Urothelium cell line (cell line): ENCODE results near the gene PHLPP2.
A peak's percentile ranks its signal among the peaks of the same experiment; 100 is the strongest.

Source experiments
- DNase-seq: peaks from one replicate; pipeline ENCODE4 v3.0.0; 2011; ENCODE audit warnings: low spot score, mixed read lengths
- FAIRE-seq: peaks from 2 replicates; lab custom pipeline; 2011; peaks lifted over from hg19 to GRCh38; lab: Jason Lieb, UNC

The PHLPP2 gene

GRCh38 chr16:71672803-71673581 lies 51.5 kb downstream of the PHLPP2 start:
- DNase-seq: no peak
- no peak for FAIRE-seq

- no peak for DNase-seq
- FAIRE-seq: no peak
Measured at GRCh38 chr16:71672125-71672524, 52.4 kb downstream of the PHLPP2 start.

- DNase-seq: no peak
- no peak for FAIRE-seq
Measured at GRCh38 chr16:71671165-71671564, 53.3 kb downstream of the PHLPP2 start.

- no peak for DNase-seq
- FAIRE-seq: no peak
Measured at GRCh38 chr16:71670537-71670936, 54.0 kb downstream of the PHLPP2 start.

GRCh38 chr16:71669926-71670536 lies 54.5 kb downstream of the PHLPP2 start:
- FAIRE-seq: no peak

GRCh38 chr16:71666928-71667707 lies 57.4 kb downstream of the PHLPP2 start:
- FAIRE-seq (no peak), DNase-seq (no peak)

More at GRCh38 chr16:71669926-71670536, 54.5 kb downstream of the PHLPP2 start:
- DNase-seq: no peak

- FAIRE-seq: no peak
- no peak for DNase-seq
Measured at GRCh38 chr16:71666264-71666663, 58.2 kb downstream of the PHLPP2 start.

- no peak for FAIRE-seq
- DNase-seq: no peak
Measured at GRCh38 chr16:71659471-71659870, 65.0 kb downstream of the PHLPP2 start.

GRCh38 chr16:71658771-71659170 lies 65.7 kb downstream of the PHLPP2 start:
- FAIRE-seq (no peak), DNase-seq (no peak)

- no peak for FAIRE-seq
Measured at GRCh38 chr16:71649704-71650103, 74.8 kb downstream of the PHLPP2 start.

GRCh38 chr16:71648921-71649320 lies 75.6 kb downstream of the PHLPP2 start:
- FAIRE-seq (no peak), DNase-seq (peak; percentile 15)

More at GRCh38 chr16:71649704-71650103, 74.8 kb downstream of the PHLPP2 start:
- DNase-seq: no peak

GRCh38 chr16:71648162-71648561 lies 76.3 kb downstream of the PHLPP2 start:
- no peak for DNase-seq
- no peak for FAIRE-seq

- FAIRE-seq (no peak), DNase-seq (no peak)
Measured at GRCh38 chr16:71647391-71647790, 77.1 kb downstream of the PHLPP2 start.

- DNase-seq (peak; percentile 61), FAIRE-seq (no peak)
Measured at GRCh38 chr16:71645450-71645849, 79.1 kb downstream of the PHLPP2 start.

GRCh38 chr16:71637398-71637797 lies 87.1 kb downstream of the PHLPP2 start:
- FAIRE-seq (no peak), DNase-seq (no peak)

- FAIRE-seq: no peak
- no peak for DNase-seq
Measured at GRCh38 chr16:71635632-71636031, 88.9 kb downstream of the PHLPP2 start.

- FAIRE-seq (no peak), DNase-seq (no peak)
Measured at GRCh38 chr16:71631776-71632175, 92.7 kb downstream of the PHLPP2 start.

- no peak for DNase-seq
- no peak for FAIRE-seq
Measured at GRCh38 chr16:71630808-71631207, 93.7 kb downstream of the PHLPP2 start.

- no peak for DNase-seq
- FAIRE-seq: no peak
Measured at GRCh38 chr16:71629278-71630016, 95.1 kb downstream of the PHLPP2 start.

- FAIRE-seq: no peak
- peak; percentile 51 for DNase-seq
Measured at GRCh38 chr16:71628810-71629209, 95.7 kb downstream of the PHLPP2 start.

- DNase-seq (no peak), FAIRE-seq (no peak)
Measured at GRCh38 chr16:71627731-71628181, 96.7 kb downstream of the PHLPP2 start.
